Ectodermal cell (in vitro differentiated cells): Measurements from ENCODE around the gene HHAT.

Experiments used
- H3K27ac ChIP-seq: 2 replicates; pipeline ENCODE4 v1.7.0; 2013; ENCODE audit warnings: mild to moderate bottlenecking, low read depth, low read length; ENCODE audit not compliant: insufficient read depth, poor library complexity, severe bottlenecking
- H3K27me3 ChIP-seq: 2 replicates; pipeline ENCODE4 v1.7.0; 2013; ENCODE audit warnings: mild to moderate bottlenecking, low read length; ENCODE audit not compliant: insufficient read depth, control insufficient read depth, poor library complexity, severe bottlenecking
- H3K36me3 ChIP-seq: one replicate; pipeline ENCODE4 v1.7.0; 2013; ENCODE audit warnings: low read length; ENCODE audit not compliant: control insufficient read depth, insufficient read depth
- H3K4me1 ChIP-seq: one replicate; pipeline ENCODE4 v1.7.0; 2013; ENCODE audit warnings: low read length; ENCODE audit not compliant: control insufficient read depth, insufficient read depth
- H3K4me3 ChIP-seq: 2 replicates; pipeline ENCODE4 v1.7.0; 2013; ENCODE audit warnings: low read depth, low read length, control low read depth; ENCODE audit not compliant: insufficient read depth
- H3K9me3 ChIP-seq: 2 replicates; pipeline ENCODE4 v1.7.0; 2013; ENCODE audit warnings: mild to moderate bottlenecking, low read length, moderate library complexity; ENCODE audit not compliant: control insufficient read depth
- WGBS, 2 experiments: methylation state at CpG; one replicate each; pipeline ENCODE4 v1.1.7; 2013; ENCODE audit warnings: missing lambda C conversion rate in 2 of 2; 5-methylcytosine and 5-hydroxymethylcytosine counted together

HHAT gene

DNA sequence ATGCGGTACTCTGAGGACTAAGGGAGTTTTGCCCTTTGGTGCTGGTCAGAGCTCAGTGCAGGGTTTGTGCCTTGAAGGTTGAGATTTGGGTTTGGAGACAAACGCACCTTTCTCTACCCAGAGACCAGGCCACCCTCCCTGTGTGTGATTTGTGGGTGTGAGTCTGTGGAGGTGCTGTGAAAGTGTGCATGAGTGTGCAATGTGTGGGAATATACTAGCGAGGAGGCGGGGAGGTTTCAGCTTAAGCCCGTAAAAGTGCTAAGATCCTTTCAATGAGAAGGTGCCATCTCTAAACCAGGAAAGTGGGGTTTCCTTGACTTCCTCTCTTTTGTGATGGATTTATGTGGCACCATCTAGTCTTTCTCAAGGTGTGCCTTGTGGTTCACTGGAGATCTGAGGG, 225.7 kb downstream of the HHAT start:
- Histone ChIP-seq H3K9me3 (no peaks in the 10 kb centered on the region), H3K4me3 (no peak overlapping the region), H3K36me3 (no peaks in the 10 kb centered on the region), H3K4me1 (no peaks in the 10 kb centered on the region), H3K27me3 (no peaks in the 10 kb centered on the region), H3K27ac (no peak overlapping the region)
- WGBS, 2 experiments: 97% methylated on average over 5 of the region's 5 CpGs

DNA sequence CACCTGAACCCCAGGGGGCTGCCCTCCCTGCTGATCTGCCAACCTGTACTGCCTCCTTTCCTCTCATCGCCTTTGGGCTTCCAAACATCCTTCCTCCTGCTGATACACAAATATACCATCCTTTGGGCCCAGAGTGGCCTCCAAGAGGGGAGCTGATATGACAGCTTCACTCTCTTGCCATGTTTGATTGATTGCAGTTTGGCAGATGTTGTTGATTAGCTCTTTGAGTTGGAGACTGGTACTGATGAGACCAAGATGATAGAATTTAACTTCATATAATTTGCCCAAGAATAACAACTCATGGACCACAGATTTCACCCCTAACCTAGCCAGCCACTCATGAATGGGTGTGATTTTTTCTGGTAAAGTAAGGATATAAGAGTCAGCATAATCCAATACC, 227.8 kb downstream of the HHAT start:
- no peaks in the 10 kb centered on the region for H3K27me3 ChIP-seq
- H3K4me1 ChIP-seq: no peaks in the 10 kb centered on the region
- H3K4me3 ChIP-seq: no peak overlapping the region
- no peaks in the 10 kb centered on the region for H3K36me3 ChIP-seq
- 81 to 92% methylated on average over 1 of the region's 1 CpG for WGBS, 2 experiments
- no peaks in the 10 kb centered on the region for H3K9me3 ChIP-seq
- no peak overlapping the region for H3K27ac ChIP-seq

DNA sequence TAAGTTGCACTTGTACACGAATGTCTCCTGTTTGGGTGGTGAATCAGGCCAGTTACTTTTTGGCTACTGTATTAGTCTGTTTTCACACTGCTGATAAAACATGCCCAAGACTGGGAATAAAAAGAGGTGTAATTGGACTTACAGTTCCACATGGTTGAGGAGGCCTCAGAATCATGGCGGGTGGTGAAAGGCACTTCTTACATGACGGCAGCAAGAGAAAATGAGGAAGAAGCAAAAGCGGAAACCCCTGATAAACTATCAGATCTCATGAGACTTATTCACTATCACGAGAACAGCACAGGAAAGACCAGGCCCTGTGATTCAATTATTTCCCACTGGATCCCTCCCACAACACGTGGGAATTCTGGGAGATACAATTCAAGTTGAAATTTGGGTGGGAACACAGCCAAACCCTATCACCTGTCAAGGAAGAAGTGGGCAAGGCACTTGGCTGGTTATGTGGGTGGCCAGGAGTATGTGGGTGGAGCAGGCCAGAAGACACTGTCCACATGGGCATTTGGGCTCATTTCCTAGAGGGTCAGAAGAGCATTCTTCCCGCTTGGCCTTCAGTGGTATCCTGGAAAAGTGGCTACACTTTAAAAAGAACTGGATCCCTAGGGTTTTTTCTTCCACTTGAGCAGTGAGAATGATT, 228.8 kb downstream of the HHAT start:
- H3K27me3 ChIP-seq: no peaks in the 10 kb centered on the region
- WGBS, 2 experiments: 93 to 94% methylated on average over 7 of the region's 7 CpGs
- no peak overlapping the region for H3K27ac ChIP-seq
- no peaks in the 10 kb centered on the region for H3K36me3 ChIP-seq
- no peaks in the 10 kb centered on the region for H3K9me3 ChIP-seq
- no peaks in the 10 kb centered on the region for H3K4me1 ChIP-seq
- H3K4me3 ChIP-seq: no peak overlapping the region

DNA sequence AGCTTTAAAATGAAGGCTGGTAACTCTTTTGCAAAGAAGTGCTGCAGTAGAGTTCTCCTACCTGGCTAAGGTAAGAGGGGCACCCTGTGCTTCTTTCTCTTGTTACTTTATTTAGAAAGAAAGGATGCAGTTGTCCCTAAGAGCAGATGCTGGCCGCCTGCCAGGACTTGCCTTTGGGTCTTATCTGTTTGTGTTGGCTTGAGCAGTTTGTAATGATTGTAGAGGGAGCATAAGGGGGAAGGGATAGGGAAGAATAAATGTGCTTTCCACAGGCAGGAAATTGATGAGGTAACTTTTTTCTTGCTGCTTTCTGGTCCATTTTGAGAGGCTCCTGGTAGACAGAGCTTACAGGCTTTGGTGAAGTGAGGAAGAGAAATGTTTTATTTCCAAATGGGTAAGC, 229.6 kb downstream of the HHAT start:
- H3K27me3 ChIP-seq: no peaks in the 10 kb centered on the region
- 84% methylated on average over 1 of the region's 1 CpG for WGBS, 2 experiments

DNA sequence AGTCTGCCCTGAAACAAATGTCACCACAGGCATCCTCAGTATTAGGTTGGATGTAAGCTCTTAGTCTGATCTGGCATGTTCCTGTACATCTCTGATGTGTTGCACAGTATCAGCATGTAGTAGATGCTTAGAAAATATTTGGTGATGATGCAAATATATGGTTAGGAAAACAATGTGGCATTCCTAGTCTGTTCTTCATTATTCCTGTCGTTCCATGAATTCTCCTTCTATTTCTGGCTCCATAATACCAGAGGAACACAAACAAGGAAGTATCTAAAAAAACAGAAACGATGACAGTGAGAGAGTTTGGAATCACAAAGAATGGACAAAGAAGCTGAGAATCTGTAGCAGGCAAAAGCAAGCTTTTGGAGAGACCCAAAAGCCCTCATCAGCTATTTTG, 236.6 kb downstream of the HHAT start:
- Histone ChIP-seq H3K27ac (no peak overlapping the region), H3K4me3 (no peak overlapping the region), H3K4me1 (no peaks in the 10 kb centered on the region), H3K27me3 (no peaks in the 10 kb centered on the region), H3K9me3 (no peaks in the 10 kb centered on the region), H3K36me3 (no peaks in the 10 kb centered on the region)
- 92 to 94% methylated on average over 2 of the region's 2 CpGs for WGBS, 2 experiments

More for the DNA sequence above, 229.6 kb downstream of the HHAT start:
- Histone ChIP-seq H3K27ac (no peak overlapping the region), H3K9me3 (no peaks in the 10 kb centered on the region), H3K36me3 (no peaks in the 10 kb centered on the region), H3K4me3 (no peak overlapping the region), H3K4me1 (no peaks in the 10 kb centered on the region)

DNA sequence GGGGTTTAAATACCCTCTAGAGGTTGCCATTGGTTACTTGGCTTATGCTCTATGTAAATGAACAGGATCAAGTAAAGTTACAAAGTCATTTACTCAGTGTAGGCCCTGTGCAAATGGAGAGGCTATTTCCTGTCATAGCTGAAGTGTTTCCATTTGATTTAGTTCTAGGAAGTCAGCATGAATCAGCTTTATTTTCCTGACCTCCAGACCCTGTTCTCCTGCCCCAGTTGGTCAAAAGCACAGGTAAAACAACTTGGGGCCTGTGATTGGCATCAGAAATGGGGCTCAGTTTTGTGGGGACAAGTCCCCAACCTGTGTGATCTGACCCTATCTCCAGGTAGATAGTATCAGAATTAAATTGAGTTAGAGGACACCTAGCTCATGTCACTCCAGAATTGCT, 239.9 kb downstream of the HHAT start:
- Histone ChIP-seq H3K9me3 (no peaks in the 10 kb centered on the region), H3K4me1 (no peaks in the 10 kb centered on the region), H3K36me3 (no peaks in the 10 kb centered on the region), H3K27ac (no peak overlapping the region), H3K4me3 (no peak overlapping the region), H3K27me3 (no peaks in the 10 kb centered on the region)

DNA sequence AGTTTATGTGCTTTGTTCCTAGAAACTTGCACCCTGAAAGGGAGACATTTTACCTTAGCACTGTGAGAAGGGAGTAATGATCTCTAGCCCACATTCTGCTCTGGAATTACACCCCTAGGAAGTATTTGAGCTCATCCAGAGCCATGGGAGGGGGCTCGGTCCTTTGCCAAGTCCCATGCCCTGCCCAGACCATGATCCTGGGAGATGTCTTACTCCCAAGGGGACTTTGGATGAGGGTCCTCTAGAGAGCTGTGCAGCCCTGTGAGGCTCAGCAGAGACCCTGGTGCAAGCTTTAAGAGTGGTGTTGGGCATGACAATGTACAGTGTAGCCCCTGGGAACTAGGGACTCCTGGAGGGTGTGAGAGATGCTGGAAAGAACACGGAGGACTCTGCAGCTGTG, 241.4 kb downstream of the HHAT start:
- H3K36me3 ChIP-seq: no peaks in the 10 kb centered on the region
- no peaks in the 10 kb centered on the region for H3K9me3 ChIP-seq
- H3K27ac ChIP-seq: no peak overlapping the region
- H3K27me3 ChIP-seq: no peaks in the 10 kb centered on the region
- no peaks in the 10 kb centered on the region for H3K4me1 ChIP-seq
- H3K4me3 ChIP-seq: no peak overlapping the region
- WGBS, 2 experiments: 93 to 95% methylated on average over 2 of the region's 2 CpGs

DNA sequence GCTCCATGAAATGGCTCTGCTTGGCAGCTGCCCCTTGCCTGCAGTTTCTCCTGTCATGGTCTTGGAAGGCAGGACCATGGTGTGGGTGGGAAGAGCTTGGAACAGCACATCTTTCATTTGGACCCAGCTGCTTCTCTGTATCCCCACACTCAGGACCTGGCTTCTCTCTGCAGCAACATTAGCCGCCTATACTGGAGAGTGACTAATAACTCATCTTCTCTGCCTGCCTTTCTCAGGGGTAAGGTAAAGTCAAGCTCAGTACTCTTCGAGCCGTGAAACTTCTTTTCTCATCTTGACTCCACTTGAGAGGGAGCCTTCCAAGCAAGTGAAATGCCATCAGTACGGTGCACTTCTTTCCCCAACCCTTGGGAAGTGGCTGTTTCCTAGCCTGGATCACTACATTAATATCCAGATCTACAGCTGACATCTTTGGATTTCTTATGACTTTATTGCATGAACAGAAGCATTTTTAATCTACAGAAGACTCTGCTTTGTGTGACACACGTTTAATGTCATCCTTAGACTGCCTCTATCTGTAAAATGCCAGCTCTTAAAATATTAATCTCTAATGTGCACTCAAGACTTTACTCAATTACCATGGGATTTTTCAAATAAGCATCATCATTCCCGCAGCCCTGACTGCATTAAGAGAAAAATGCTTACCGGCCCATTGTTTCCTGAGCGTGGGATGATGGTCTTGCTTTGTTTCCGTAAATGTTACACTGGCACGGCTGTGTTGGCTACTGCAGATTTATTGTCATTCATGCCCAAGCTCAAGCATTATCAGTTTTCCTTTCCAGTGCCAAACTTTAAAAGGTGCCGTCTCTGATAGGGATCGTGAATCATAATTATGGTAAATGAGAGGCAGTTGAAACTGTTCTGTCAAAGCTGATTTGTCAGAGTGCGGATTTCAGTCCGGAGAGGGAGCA, 242.9 kb downstream of the HHAT start:
- WGBS, 2 experiments: 92 to 93% methylated on average over 14 of the region's 14 CpGs
- no peak overlapping the region for H3K27ac ChIP-seq
- H3K4me1 ChIP-seq: no peaks in the 10 kb centered on the region
- H3K27me3 ChIP-seq: no peaks in the 10 kb centered on the region
- no peaks in the 10 kb centered on the region for H3K36me3 ChIP-seq
- H3K9me3 ChIP-seq: no peaks in the 10 kb centered on the region
- H3K4me3 ChIP-seq: no peak overlapping the region

DNA sequence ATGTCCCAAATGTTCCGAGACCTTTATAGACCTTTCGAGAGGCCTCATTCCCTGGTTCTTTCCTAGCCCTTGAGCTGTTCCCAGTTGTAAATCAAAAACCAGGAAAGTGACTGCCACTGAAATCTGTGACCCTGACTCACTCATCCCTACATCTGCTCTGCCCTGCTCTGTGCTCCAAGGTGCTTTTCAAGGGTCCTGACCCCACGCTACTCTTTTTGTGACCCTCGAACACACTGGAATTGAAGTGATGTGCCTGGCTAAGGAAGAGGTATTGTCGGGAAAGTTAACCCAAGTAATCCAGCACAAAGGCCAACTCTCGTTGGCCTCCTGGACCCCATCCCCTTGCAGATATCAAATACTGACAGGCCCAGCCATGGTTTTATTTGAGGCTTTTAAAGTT, 244.4 kb downstream of the HHAT start:
- Histone ChIP-seq H3K4me1 (no peaks in the 10 kb centered on the region), H3K27ac (no peak overlapping the region)
- WGBS, 2 experiments: 91 to 95% methylated on average over 6 of the region's 6 CpGs

DNA sequence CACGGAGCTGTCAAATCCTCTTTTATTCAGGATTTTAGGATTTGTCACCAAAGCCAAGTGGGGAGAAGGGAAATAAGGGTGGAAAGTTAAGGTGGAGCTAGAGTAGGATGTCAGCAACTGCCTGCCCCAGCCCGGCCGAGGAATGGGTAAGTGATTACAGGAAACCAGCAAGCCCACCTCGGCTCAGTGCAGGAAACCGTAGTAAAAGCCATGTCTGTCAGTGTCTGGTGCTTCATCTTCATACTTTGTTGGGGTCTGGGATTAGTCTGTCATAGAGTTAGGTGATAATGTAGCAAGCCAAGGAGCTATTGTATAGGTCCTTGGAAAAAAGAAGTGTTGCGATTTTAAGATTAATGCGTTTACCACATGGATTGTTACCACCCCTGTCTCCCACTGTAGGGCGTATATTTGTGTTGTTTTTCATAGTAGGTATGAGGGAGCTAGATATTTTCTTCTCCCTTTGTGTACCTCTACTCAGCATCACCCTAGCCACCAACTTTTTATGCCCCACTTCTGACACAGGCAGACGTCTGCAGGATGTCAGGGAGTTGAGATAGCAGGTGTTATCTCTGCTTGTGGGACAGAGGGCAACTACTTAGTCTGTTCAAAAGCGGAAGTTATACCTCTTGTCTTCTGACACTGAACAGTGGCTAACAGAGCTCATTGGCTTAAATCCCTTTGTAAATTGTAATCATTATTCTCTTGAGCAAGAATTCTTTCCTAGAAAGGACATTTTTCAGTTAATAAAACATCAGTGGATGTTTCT, 253.7 kb downstream of the HHAT start:
- Histone ChIP-seq H3K27me3 (no peaks in the 10 kb centered on the region), H3K27ac (no peak overlapping the region), H3K4me3 (no peak overlapping the region), H3K36me3 (no peaks in the 10 kb centered on the region), H3K4me1 (no peaks in the 10 kb centered on the region), H3K9me3 (no peaks in the 10 kb centered on the region)
- WGBS, 2 experiments: 88 to 92% methylated on average over 9 to 10 of the region's 10 CpGs

More for the DNA sequence above, 244.4 kb downstream of the HHAT start:
- no peaks in the 10 kb centered on the region for H3K36me3 ChIP-seq
- H3K27me3 ChIP-seq: no peaks in the 10 kb centered on the region
- H3K9me3 ChIP-seq: no peaks in the 10 kb centered on the region
- H3K4me3 ChIP-seq: no peak overlapping the region
